ENCODE data around the gene MAPRE3.
A peak's percentile ranks its signal among the peaks of the same experiment; 100 is the strongest.
"Not testable (repeated sequence)": the region's sequence is repeated elsewhere in the genome, so short reads cannot be mapped to it uniquely, and the experiment has no call there.

Gene MAPRE3

DNA sequence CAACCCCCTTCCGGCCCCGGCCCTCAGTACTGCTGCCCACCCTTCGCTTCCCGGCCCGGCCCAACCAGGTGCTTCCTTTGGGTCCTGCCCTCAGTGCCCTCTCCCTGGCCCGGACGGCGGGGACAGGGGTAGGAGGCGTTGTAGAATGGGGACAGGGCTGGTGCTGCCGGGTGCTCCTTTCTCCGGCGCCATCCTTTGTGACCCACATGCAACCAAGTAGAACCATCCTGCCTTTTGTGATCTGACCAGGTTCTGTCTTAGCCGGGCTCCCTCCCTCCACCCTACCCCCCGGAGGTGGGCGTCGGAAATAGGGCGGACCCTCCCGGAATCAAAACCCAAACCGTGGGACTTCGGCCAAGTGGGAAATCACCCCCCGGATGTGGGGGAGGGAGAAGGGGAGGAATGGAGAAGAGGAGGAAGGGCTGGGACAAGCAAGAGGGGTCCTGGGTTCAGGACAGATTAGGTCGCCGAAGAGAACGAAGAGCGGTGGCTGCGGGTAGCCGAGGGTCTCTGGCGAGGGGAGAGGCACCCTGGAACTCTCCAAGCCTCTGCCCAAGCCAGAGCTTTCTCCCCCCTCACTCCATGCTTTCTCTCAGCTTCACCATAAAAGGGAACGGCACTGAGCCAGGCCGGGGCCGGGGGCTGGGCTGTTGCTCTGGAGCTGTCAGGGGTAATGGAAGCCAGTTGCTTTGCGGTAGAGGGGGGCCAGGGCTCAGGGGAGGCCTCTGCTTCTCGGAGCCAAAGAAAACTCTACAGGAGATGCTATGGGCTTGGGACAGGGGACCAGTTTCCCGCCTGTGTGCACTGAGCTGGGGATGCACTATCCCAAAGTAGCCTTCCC lies 101.8 kb downstream of the MAPRE3 start:
- DNase-seq, result peak; percentile 51

DNA sequence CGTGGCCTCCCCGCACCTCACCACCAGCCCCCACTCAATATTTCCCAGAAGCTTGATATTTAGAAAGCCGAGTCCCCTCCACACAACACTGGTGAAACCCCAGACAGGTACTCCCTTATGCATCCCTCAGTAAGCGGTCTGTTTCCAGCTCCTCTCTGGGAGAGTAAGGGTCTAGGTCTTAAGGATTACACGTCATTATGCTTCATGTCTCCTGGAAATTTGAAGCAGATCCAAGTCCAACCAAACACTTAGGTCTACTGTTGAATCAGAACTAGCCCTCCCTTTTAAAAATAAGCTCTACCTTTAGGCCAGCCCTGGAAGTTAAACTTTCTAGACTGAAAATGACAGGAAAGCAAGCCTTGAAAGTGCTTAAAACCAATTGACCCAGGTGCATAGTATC lies 102.5 kb downstream of the MAPRE3 start:
- DNase-seq, result no peak

DNA sequence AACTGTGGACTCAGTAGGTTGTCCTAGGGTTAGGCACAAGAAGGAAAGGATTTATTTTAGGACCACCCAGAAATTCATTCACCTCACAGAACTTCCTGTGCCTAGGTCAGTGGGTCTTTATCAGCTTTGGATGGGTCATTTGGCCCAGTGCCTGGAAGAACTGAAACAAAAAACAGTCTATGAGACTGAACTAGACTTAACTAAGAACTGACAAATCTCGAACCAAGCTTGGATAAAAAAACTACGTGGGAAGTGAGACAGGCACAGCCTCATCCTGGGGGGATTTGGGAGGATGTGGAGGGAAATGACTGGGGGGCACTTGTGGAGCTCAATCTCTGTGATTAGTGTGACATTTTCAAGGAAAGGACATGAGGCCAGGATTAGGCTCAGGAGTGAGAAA lies 103.3 kb downstream of the MAPRE3 start:
- DNase-seq, result no peak

DNA sequence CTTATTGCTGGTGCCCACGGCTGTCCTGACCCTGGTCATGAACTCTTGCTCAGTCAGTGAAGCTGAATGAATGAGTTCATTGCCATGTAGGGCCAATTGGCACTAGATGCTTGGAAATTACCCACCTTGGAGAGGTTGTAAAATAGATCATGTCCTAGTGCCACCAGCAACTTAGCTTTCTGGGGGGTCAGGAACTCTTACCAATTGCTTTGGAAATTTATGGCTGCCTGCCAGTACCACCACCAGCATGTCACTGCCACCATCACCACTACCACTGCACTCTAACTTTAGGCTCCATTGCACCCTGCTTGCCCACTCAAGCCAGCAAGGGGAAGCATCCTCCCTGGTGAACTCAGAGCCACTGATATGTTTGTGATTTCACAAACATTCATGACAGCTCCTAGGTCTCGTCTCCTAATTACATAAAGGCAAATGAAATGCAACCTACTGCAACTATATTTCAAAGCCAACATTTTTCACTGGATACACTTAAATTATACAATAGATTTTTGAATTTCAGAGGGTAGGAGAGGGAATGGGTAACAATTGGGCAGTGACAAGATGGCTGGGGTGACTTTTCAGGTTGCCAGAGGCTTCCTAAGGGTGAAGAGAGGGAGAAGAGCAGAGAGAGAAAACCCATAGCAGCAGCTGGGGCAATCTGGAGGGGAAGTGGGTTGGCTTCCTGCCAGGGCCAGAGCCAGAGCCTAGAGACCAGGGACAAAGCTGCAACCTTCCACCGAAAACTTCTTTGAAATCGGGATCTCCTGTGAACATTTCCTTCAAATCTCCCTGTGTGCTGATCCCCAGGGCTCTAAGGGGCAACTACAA lies 104.5 kb downstream of the MAPRE3 start:
- peak; percentile 74 for DNase-seq

DNA sequence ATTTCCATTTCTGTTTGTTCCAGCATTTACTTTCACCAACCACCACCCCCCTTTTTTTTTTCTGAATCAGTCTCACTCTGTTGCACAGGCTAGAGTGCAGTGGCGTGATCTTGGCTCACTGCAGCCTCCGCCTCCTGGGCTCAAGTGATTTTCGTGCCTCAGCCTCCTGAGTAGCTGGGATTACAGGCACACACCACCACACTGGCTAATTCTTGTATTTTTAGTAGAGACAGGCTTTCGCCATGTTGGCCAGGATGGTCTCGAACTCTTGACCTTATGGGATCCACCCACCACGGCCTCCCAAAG lies 105.1 kb downstream of the MAPRE3 start:
- DNase-seq, result not testable (repeated sequence)

DNA sequence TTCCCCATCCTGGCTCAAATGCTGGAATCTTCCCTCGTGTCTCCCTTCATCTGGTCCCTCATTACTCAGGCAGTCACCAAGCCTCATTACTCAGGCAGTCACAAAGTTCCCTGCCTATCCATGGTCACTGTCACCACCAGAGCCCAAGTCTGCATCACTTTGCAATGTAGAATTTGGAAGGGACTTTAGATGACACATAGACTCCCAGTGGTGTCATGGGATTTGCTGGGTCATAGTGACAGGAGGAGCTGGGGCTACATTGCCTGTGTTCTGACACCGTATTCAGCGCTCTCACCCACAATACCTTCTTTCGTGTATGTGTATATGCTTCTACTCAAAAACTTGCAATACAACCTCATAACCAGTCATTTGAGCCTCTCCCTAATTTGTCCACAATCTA lies 105.9 kb downstream of the MAPRE3 start:
- no peak for DNase-seq

All from NCI-H82 (cell line).